Panc1 (cell line): Measurements from ENCODE around the gene MCF2L.

Experiments used
- CTCF ChIP-seq: fragments of 450-650 bp; IDR thresholded peaks from 2 replicates; pipeline ENCODE4 v1.5.1; 2017; ENCODE audit warnings: mild to moderate bottlenecking
- POLR2AphosphoS5 ChIP-seq: IDR thresholded peaks from 2 replicates; pipeline ENCODE4 v1.6.1; 2012; ENCODE audit warnings: mild to moderate bottlenecking, low read depth, low read length, moderate library complexity
- REST ChIP-seq, 2 experiments: IDR thresholded peaks; 2 replicates each; pipeline ENCODE4 v1.6.1; 2011 to 2012; ENCODE audit warnings: low read depth in 2 of 2, control low read depth in 1 of 2, low read length in 1 of 2, mild to moderate bottlenecking in 1 of 2, moderate library complexity in 1 of 2; ENCODE audit not compliant: insufficient read depth in 1 of 2
- SIN3A ChIP-seq: IDR thresholded peaks from 2 replicates; pipeline ENCODE4 v1.6.1; 2012; ENCODE audit warnings: low read depth, mild to moderate bottlenecking, low read length, moderate library complexity, borderline replicate concordance; ENCODE audit not compliant: insufficient read depth
- TCF7L2 ChIP-seq: IDR thresholded peaks from 2 replicates; pipeline ENCODE4 v1.6.1; 2011; ENCODE audit warnings: mild to moderate bottlenecking, low read depth, low read length, inconsistent platforms

- TF ChIP-seq CTCF: no peak
- no peak for TF ChIP-seq POLR2AphosphoS5
- no peak for TF ChIP-seq REST (IDR thresholded peaks at IDR 0.05; ENCODE audit: insufficient read depth in 1 of 2, low read depth in 2 of 2, low read length in 1 of 2)
- TF ChIP-seq SIN3A: no peak
- TF ChIP-seq TCF7L2: no peak
Measured at GRCh38 chr13:113020323-113021080, 51.5 kb downstream of the MCF2L start.
